Measurements from ENCODE around the gene RHBDL2. TPM values are rescaled to one million over a fixed set of nuclear protein-coding genes. Genes with fewer than 3 reads are reported as not detected.

The RHBDL2 gene
- total RNA-seq, 1 donor from 2014 or later, result 1.1 TPM

GRCh38 chr1:38872401-38873026, 69.1 kb downstream of the RHBDL2 start:
- Histone ChIP-seq H3K36me3 (no peaks in the 10 kb centered on the region), H3K4me1 (peaks cover 11% of the 10 kb centered on the region), H3K27ac (peak overlapping the region; percentile 73), H3K27me3 (no peaks in the 10 kb centered on the region), H3K4me3 (peak overlapping the region; percentile 91), H3K9me3 (no peaks in the 10 kb centered on the region)
- TF ChIP-seq CTCF (IDR thresholded peaks at IDR 0.05), result no peak
- ATAC-seq, result peak; percentile 3
- DNase-seq, result no peak
- intact Hi-C loops (cut with DNase I), result no loop called here

GRCh38 chr1:38870996-38871395, 70.6 kb downstream of the RHBDL2 start:
- Histone ChIP-seq H3K9me3 (no peaks in the 10 kb centered on the region), H3K27ac (no peak overlapping the region), H3K4me1 (peaks cover 11% of the 10 kb centered on the region), H3K27me3 (no peaks in the 10 kb centered on the region), H3K4me3 (no peak overlapping the region), H3K36me3 (peaks cover 6% of the 10 kb centered on the region)
- no peak for TF ChIP-seq CTCF (IDR thresholded peaks at IDR 0.05)
- no peak for ATAC-seq
- no peak for DNase-seq
- intact Hi-C loops (cut with DNase I), result no loop called here

- H3K4me3 ChIP-seq, result no peak overlapping the region
- no peaks in the 10 kb centered on the region for H3K27me3 ChIP-seq
- ATAC-seq (no peak), DNase-seq (no peak)
- no peaks in the 10 kb centered on the region for H3K9me3 ChIP-seq
- intact Hi-C loops (cut with DNase I), result no loop called here
- no peak for TF ChIP-seq CTCF (IDR thresholded peaks at IDR 0.05)
- H3K4me1 ChIP-seq, result peaks cover 11% of the 10 kb centered on the region
- peaks cover 19% of the 10 kb centered on the region for H3K36me3 ChIP-seq
- no peak overlapping the region for H3K27ac ChIP-seq
Measured at GRCh38 chr1:38867208-38867607, 74.4 kb downstream of the RHBDL2 start.

- no peaks in the 10 kb centered on the region for H3K27me3 ChIP-seq
- H3K4me3 ChIP-seq, result no peak overlapping the region
- TF ChIP-seq CTCF (IDR thresholded peaks at IDR 0.05), result no peak
- peaks cover 20% of the 10 kb centered on the region for H3K4me1 ChIP-seq
- H3K27ac ChIP-seq, result no peak overlapping the region
- intact Hi-C loops (cut with DNase I), result no loop called here
- H3K36me3 ChIP-seq, result peaks cover 19% of the 10 kb centered on the region
- DNase-seq, result no peak
- ATAC-seq, result no peak
- H3K9me3 ChIP-seq, result no peaks in the 10 kb centered on the region
Measured at GRCh38 chr1:38865112-38865715, 76.4 kb downstream of the RHBDL2 start.

- intact Hi-C loops (cut with DNase I), result no loop called here
- Histone ChIP-seq H3K4me3 (peak overlapping the region; percentile 92), H3K27me3 (no peaks in the 10 kb centered on the region), H3K4me1 (peaks cover 44% of the 10 kb centered on the region), H3K9me3 (no peaks in the 10 kb centered on the region), H3K36me3 (peaks cover 24% of the 10 kb centered on the region), H3K27ac (peak overlapping the region; percentile 72)
- TF ChIP-seq CTCF (IDR thresholded peaks at IDR 0.05), result no peak
- ATAC-seq, result no peak
- DNase-seq, result no peak
Measured at GRCh38 chr1:38860454-38860795, 81.2 kb downstream of the RHBDL2 start.

All from upper lobe of right lung (tissue), 1 donor.